SKM-1 treated with dmso at 0.1 percent for 144 hours (cell line): ENCODE data around the gene C3orf62.
"Not testable (repeated sequence)": the region's sequence is repeated elsewhere in the genome, so short reads cannot be mapped to it uniquely, and the experiment has no call there.

Source experiments
- DNase-seq: peaks from one replicate; lab custom pipeline; 2025; ENCODE audit not compliant: unreplicated experiment; lab: John Stamatoyannopoulos, UW

C3orf62 gene

GRCh38 chr3:49269443-49270155, 7.4 kb downstream of the C3orf62 start:
- no peak for DNase-seq

- DNase-seq, result no peak
Observed at GRCh38 chr3:49266410-49267095, 10.5 kb downstream of the C3orf62 start.

GRCh38 chr3:49265661-49266386, 11.2 kb downstream of the C3orf62 start:
- DNase-seq, result no peak

GRCh38 chr3:49263159-49263889, 13.7 kb downstream of the C3orf62 start:
- no peak for DNase-seq

GRCh38 chr3:49260806-49261324, 16.2 kb downstream of the C3orf62 start:
- no peak for DNase-seq

- no peak for DNase-seq
Observed at GRCh38 chr3:49257187-49257586, 19.8 kb downstream of the C3orf62 start.

- DNase-seq, result no peak
Observed at GRCh38 chr3:49255718-49256511, 21.1 kb downstream of the C3orf62 start.

GRCh38 chr3:49255112-49255511, 21.9 kb downstream of the C3orf62 start:
- no peak for DNase-seq

GRCh38 chr3:49253512-49253911, 23.5 kb downstream of the C3orf62 start:
- no peak for DNase-seq

- DNase-seq, result peak; percentile 96
Observed at GRCh38 chr3:49248840-49249227, 28.2 kb downstream of the C3orf62 start.

- DNase-seq, result no peak
Observed at GRCh38 chr3:49244581-49245205, 32.3 kb downstream of the C3orf62 start.

GRCh38 chr3:49240091-49240490, 36.9 kb downstream of the C3orf62 start:
- not testable (repeated sequence) for DNase-seq

- DNase-seq, result peak; percentile 98
Observed at GRCh38 chr3:49238274-49239127, 38.5 kb downstream of the C3orf62 start.

GRCh38 chr3:49237344-49237743, 39.7 kb downstream of the C3orf62 start:
- no peak for DNase-seq

GRCh38 chr3:49236226-49236625, 40.8 kb downstream of the C3orf62 start:
- DNase-seq, result no peak

GRCh38 chr3:49228817-49229216, 48.2 kb downstream of the C3orf62 start:
- DNase-seq, result not testable (repeated sequence)

- no peak for DNase-seq
Observed at GRCh38 chr3:49222002-49222401, 55.0 kb downstream of the C3orf62 start.

- DNase-seq, result not testable (repeated sequence)
Observed at GRCh38 chr3:49220985-49221563, 56.0 kb downstream of the C3orf62 start.
